Endothelial cell of umbilical vein (primary cell): ENCODE measurements around the gene ZNF565. TPM values are rescaled to one million over a fixed set of nuclear protein-coding genes. Genes with fewer than 3 reads are reported as not detected.

Source experiments
- BruUV-seq: library from RNA; stranded (reverse); fragments of 400-500 nt; replicated peaks from 2 replicates; lab custom pipeline; 2021; lab: Mats Ljungman, UMichigan
- CTCF ChIA-PET: fragments of 300-600, 350-600 bp; sonication (Branson Sonifier 250); formaldehyde crosslinking; loops from one replicate; lab custom pipeline; 2021; ENCODE audit warnings: antibody characterized with exemption, inconsistent platforms; lab: Charles Lee
- POLR2A ChIA-PET: fragments of 300-600, 350-600 bp; sonication (Branson Sonifier 250); formaldehyde crosslinking; loops from one replicate; lab custom pipeline; 2021; ENCODE audit warnings: antibody characterized with exemption, inconsistent platforms; lab: Charles Lee
- DNase-seq: peaks from one replicate; pipeline ENCODE4 v3.0.0-alpha.2; 2011; ENCODE audit warnings: low read depth, low spot score
- FAIRE-seq: peaks from 2 replicates; lab custom pipeline; 2011; peaks lifted over from hg19 to GRCh38; lab: Jason Lieb, UNC
- H2AFZ ChIP-seq: 2 replicates; pipeline ENCODE4 v1.6.0; 2012; ENCODE audit warnings: low read depth, low read length, control low read depth, inconsistent platforms
- H3K27ac ChIP-seq: 2 replicates; pipeline ENCODE4 v1.5.1; 2011; ENCODE audit warnings: low read depth, mild to moderate bottlenecking, control low read depth, low read length, moderate library complexity; ENCODE audit not compliant: insufficient read depth
- H3K27me3 ChIP-seq, 2 experiments: 2 replicates each; pipeline versions ENCODE4 v1.6.0 to v1.6.1; 2011; ENCODE audit warnings: low read length in 2 of 2, mixed read lengths in 1 of 2; ENCODE audit not compliant: control insufficient read depth in 2 of 2, insufficient read depth in 2 of 2
- H3K36me3 ChIP-seq, 2 experiments: 2 replicates in 1 of 2; 3 replicates in 1 of 2; pipeline ENCODE4 v1.5.1; 2011; ENCODE audit warnings: low read length in 2 of 2, mild to moderate bottlenecking in 1 of 2, moderate library complexity in 1 of 2; ENCODE audit not compliant: control insufficient read depth in 2 of 2, insufficient read depth in 2 of 2; ENCODE audit errors: extremely low read depth in 1 of 2
- H3K4me1 ChIP-seq: 3 replicates; pipeline ENCODE4 v1.5.1; 2011; ENCODE audit warnings: mild to moderate bottlenecking, low read length; ENCODE audit not compliant: control insufficient read depth, insufficient read depth; ENCODE audit errors: extremely low read depth
- H3K4me2 ChIP-seq: 2 replicates; pipeline ENCODE4 v1.6.1; 2011; ENCODE audit warnings: low read length, control low read depth, mixed read lengths; ENCODE audit not compliant: insufficient read depth
- H3K4me3 ChIP-seq, 3 experiments: fragments of 200-600 bp in 1 of 3; sonication (generic), shearing (Covaris generic) in 1 of 3; replicated peaks in 1 of 3; 2 replicates each; pipeline ENCODE4 v1.5.1; 2011 to 2016; ENCODE audit warnings: control low read depth in 3 of 3, low read length in 3 of 3, mild to moderate bottlenecking in 2 of 3, inconsistent platforms in 1 of 3, low read depth in 1 of 3, moderate library complexity in 1 of 3; ENCODE audit not compliant: insufficient read depth in 1 of 3
- H3K79me2 ChIP-seq: 2 replicates; pipeline ENCODE4 v1.6.0; 2012; ENCODE audit warnings: low read length, inconsistent platforms; ENCODE audit not compliant: control insufficient read depth, insufficient read depth
- H3K9ac ChIP-seq: replicated peaks from 2 replicates; pipeline ENCODE3; 2011; ENCODE audit warnings: low read length, control low read depth; ENCODE audit not compliant: insufficient read depth; ENCODE audit errors: extremely low read depth
- H3K9me1 ChIP-seq: replicated peaks from 3 replicates; pipeline ENCODE4 v1.6.0; 2011; ENCODE audit warnings: mild to moderate bottlenecking, low read length; ENCODE audit not compliant: control insufficient read depth, insufficient read depth; ENCODE audit errors: extremely low read depth
- H3K9me3 ChIP-seq: replicated peaks from 2 replicates; pipeline ENCODE4 v1.5.1; 2012; ENCODE audit warnings: low read length, inconsistent platforms; ENCODE audit not compliant: control insufficient read depth, insufficient read depth
- H4K20me1 ChIP-seq: replicated peaks from 2 replicates; pipeline ENCODE3; 2011; ENCODE audit warnings: mild to moderate bottlenecking, low read length; ENCODE audit not compliant: control insufficient read depth, insufficient read depth; ENCODE audit errors: extremely low read depth
- CTCF ChIP-seq, 2 donors: IDR thresholded peaks; 1 replicate in 1 of 2; 2 replicates in 1 of 2; pipeline ENCODE4 v1.5.1; 2011; ENCODE audit warnings: low read length in 2 of 2, mild to moderate bottlenecking in 2 of 2, moderate library complexity in 2 of 2, control low read depth in 1 of 2, inconsistent platforms in 1 of 2, low read depth in 1 of 2; ENCODE audit not compliant: insufficient read depth in 1 of 2; ENCODE audit errors: extremely low read depth in 1 of 2
- EZH2 ChIP-seq: IDR thresholded peaks from 2 replicates; pipeline ENCODE4 v1.6.1; 2012; ENCODE audit warnings: borderline replicate concordance, low read depth, mild to moderate bottlenecking, moderate library complexity, low read length, inconsistent platforms; ENCODE audit not compliant: severe bottlenecking
- FOS ChIP-seq: IDR thresholded peaks from 2 replicates; pipeline ENCODE4 v1.6.1; 2011; ENCODE audit warnings: mild to moderate bottlenecking, low read length, moderate library complexity, borderline replicate concordance; ENCODE audit not compliant: insufficient read depth
- GATA2 ChIP-seq: IDR thresholded peaks from 2 replicates; pipeline ENCODE4 v1.7.0; 2011; ENCODE audit warnings: low read depth, mild to moderate bottlenecking, moderate library complexity, mixed read lengths, low read length; ENCODE audit not compliant: insufficient read length, insufficient read depth
- JUN ChIP-seq: IDR thresholded peaks from 2 replicates; pipeline ENCODE4 v1.6.1; 2011; ENCODE audit warnings: borderline replicate concordance, low read depth; ENCODE audit not compliant: insufficient read length, insufficient read depth
- MAX ChIP-seq: IDR thresholded peaks from 2 replicates; pipeline ENCODE4 v1.6.1; 2011; ENCODE audit not compliant: insufficient read depth, insufficient read length
- MYC ChIP-seq: IDR thresholded peaks from one replicate; pipeline ENCODE4 v1.6.1; 2011; ENCODE audit warnings: mild to moderate bottlenecking, low read depth, low read length
- POLR2A ChIP-seq: IDR thresholded peaks from 2 replicates; pipeline ENCODE4 v1.6.1; 2012; ENCODE audit warnings: low read depth, mild to moderate bottlenecking, control low read depth, low read length
- POLR2AphosphoS5 ChIP-seq: IDR thresholded peaks from 2 replicates; pipeline ENCODE4 v1.6.1; 2012; ENCODE audit warnings: low read depth, mild to moderate bottlenecking, control low read depth, low read length, moderate library complexity; ENCODE audit not compliant: insufficient read depth
- dilution Hi-C: fragments of 300-500 bp; cut with MboI; formaldehyde crosslinking; loops from one replicate; pipeline ENCODE4 v1.15.0; 2019; ENCODE audit warnings: low sequenced_read_pairs; ENCODE audit not compliant: extremely low pct_ligation_motif_present
- intact Hi-C: fragments of 100-400 bp; cut with micrococcal nuclease; formaldehyde crosslinking; loops from one replicate; pipeline ENCODE4 v1.10.0; 2022
- polyA plus RNA-seq, 4 experiments: library from polyadenylated mRNA; depleted of rRNA in 3 of 4; stranded (reverse) in 3 of 4; unstranded in 1 of 4; fragments of >200 nt; gene quantifications; 2 replicates each; pipeline versions ENCODE4 v1.2.1 to v1.2.3, GENCODE V29; 2011 to 2012; ENCODE audit warnings: missing spikeins in 1 of 4
- total RNA-seq: library from RNA; stranded (reverse); gene quantifications from 2 replicates; pipeline ENCODE4 v1.2.3, GENCODE V29; 2021

Gene ZNF565
- total and polyA plus RNA-seq, 2 donors (not counting 3 experiments of a cell fraction or from before 2014, with no cell fraction given), result 1.4 to 3.6 TPM

- peak; percentile 95 for FAIRE-seq
- TF ChIP-seq POLR2A (no peak), CTCF (IDR thresholded peaks at IDR 0.05; ENCODE audit: extremely low read depth in 1 of 2, insufficient read depth in 1 of 2, low read depth in 1 of 2, low read length in 2 of 2) (no peak), MYC (no peak), JUN (no peak), MAX (no peak), FOS (no peak), EZH2 (no peak), POLR2AphosphoS5 (no peak), GATA2 (no peak)
- Histone ChIP-seq H4K20me1 (no peaks in the 10 kb centered on the region), H3K9ac (no peak overlapping the region), H3K36me3 (peaks cover 12 to 26% of the 10 kb centered on the region in 2 experiments), H3K4me2 (peak overlapping the region; percentile 52), H3K9me3 (no peaks in the 10 kb centered on the region), H3K27me3 (no peaks in the 10 kb centered on the region), H2AFZ (no peak overlapping the region), H3K79me2 (peaks cover 21% of the 10 kb centered on the region), H3K4me1 (peaks cover 20% of the 10 kb centered on the region), H3K27ac (no peak overlapping the region), H3K4me3 (peak overlapping the region in 2 of 3 experiments; percentile 42 to 89), H3K9me1 (no peaks in the 10 kb centered on the region)
- DNase-seq, result peak; percentile 86
- ChIA-PET POLR2A (interaction anchor here (1.4 kb wide), 1 partner anchor 13 kb away, joined by 3 read pairs; no protein-coding TSS in a partner anchor), CTCF (interaction anchor here (2.0 kb wide), 1 partner anchor 13 kb away, joined by 18 read pairs; no protein-coding TSS in a partner anchor)
- BruUV-seq, result no TSS peak
- intact Hi-C loops (loop anchor here (1.0 kb wide), 1 partner anchor 10 kb away; no protein-coding TSS in a partner anchor), dilution Hi-C loops (no loop called here)
Measured at GRCh38 chr19:36141039-36141927, 73.2 kb downstream of the ZNF565 start.
